GM12892 (cell line): Measurements from ENCODE around the gene UNC45A.

ENCODE experiments used
- POLR2A ChIP-seq: IDR thresholded peaks from 2 replicates; pipeline ENCODE4 v1.6.1; 2011; ENCODE audit warnings: low read depth, low read length, control low read depth
- TAF1 ChIP-seq: IDR thresholded peaks from 2 replicates; pipeline ENCODE4 v1.6.1; 2011; ENCODE audit warnings: low read depth, mild to moderate bottlenecking, control low read depth, low read length, borderline replicate concordance

- TF ChIP-seq TAF1: no peak
- no peak for TF ChIP-seq POLR2A
Measured at GRCh38 chr15:90968434-90968833, 33.3 kb downstream of the UNC45A start.
